Karpas-422 (cell line): ENCODE results near the gene HELZ. TPM values are rescaled to one million over a fixed set of nuclear protein-coding genes. Genes with fewer than 3 reads are reported as not detected.
A peak's percentile ranks its signal among the peaks of the same experiment; 100 is the strongest.
"Not testable (repeated sequence)": the region's sequence is repeated elsewhere in the genome, so short reads cannot be mapped to it uniquely, and the experiment has no call there.

Experiments used
- DNase-seq: peaks from one replicate; pipeline ENCODE4 v3.0.0-alpha.2; 2015
- H2AFZ ChIP-seq: fragments of 200-600 bp; sonication (generic); 2 replicates; pipeline ENCODE4 v1.6.1; 2014; ENCODE audit warnings: antibody characterized with exemption, low read length, mixed read lengths
- H3K27ac ChIP-seq: fragments of 200-600 bp; sonication (generic); 2 replicates; pipeline ENCODE4 v1.5.1; 2014; ENCODE audit warnings: mild to moderate bottlenecking, low read length, moderate library complexity
- H3K27me3 ChIP-seq: fragments of 200-600 bp; sonication (generic); 2 replicates; pipeline ENCODE4 v1.6.1; 2014; ENCODE audit warnings: low read length, mixed read lengths
- H3K36me3 ChIP-seq: fragments of 200-600 bp; sonication (generic); 2 replicates; pipeline ENCODE4 v1.6.1; 2014; ENCODE audit warnings: low read length, mixed read lengths; ENCODE audit not compliant: insufficient read depth
- H3K4me1 ChIP-seq: fragments of 200-600 bp; sonication (generic); 2 replicates; pipeline ENCODE4 v1.6.1; 2014; ENCODE audit warnings: mild to moderate bottlenecking, low read length, mixed read lengths
- H3K4me2 ChIP-seq: fragments of 200-600 bp; sonication (generic); 2 replicates; pipeline ENCODE4 v1.6.1; 2014; ENCODE audit warnings: low read length, low read depth, mild to moderate bottlenecking; ENCODE audit not compliant: poor library complexity, severe bottlenecking
- H3K4me3 ChIP-seq: fragments of 200-600 bp; sonication (generic); 2 replicates; pipeline ENCODE4 v1.5.1; 2014; ENCODE audit warnings: mild to moderate bottlenecking, antibody characterized with exemption, low read length, mixed read lengths
- H3K79me2 ChIP-seq: fragments of 200-600 bp; sonication (generic); 2 replicates; pipeline ENCODE4 v1.6.1; 2014; ENCODE audit warnings: mild to moderate bottlenecking, low read length, mixed read lengths
- H3K9ac ChIP-seq: fragments of 200-600 bp; sonication (generic); 2 replicates; pipeline ENCODE4 v1.6.0; 2014; ENCODE audit warnings: low read length
- H3K9me2 ChIP-seq: fragments of 200-600 bp; sonication (generic), shearing (Covaris generic); replicated peaks from 2 replicates; pipeline ENCODE4 v1.6.0; 2014; ENCODE audit warnings: mild to moderate bottlenecking, low read length, moderate library complexity; ENCODE audit not compliant: insufficient read depth
- H3K9me3 ChIP-seq: fragments of 300-700, 200-600 bp; sonication (generic); 2 replicates; pipeline ENCODE4 v1.6.1; 2014; ENCODE audit warnings: low read length, mixed read lengths
- H4K20me1 ChIP-seq: fragments of 200-600 bp; sonication (generic); 2 replicates; pipeline ENCODE4 v1.6.1; 2014; ENCODE audit warnings: mild to moderate bottlenecking, antibody characterized with exemption, low read length, low read depth; ENCODE audit not compliant: insufficient read depth
- total RNA-seq: library from RNA; depleted of rRNA; stranded (reverse); fragments of >200 nt; shearing (Covaris generic); gene quantifications from 2 replicates; pipeline ENCODE4 v1.2.3, GENCODE V29; 2014; ENCODE audit warnings: low replicate concordance

The HELZ gene
- total RNA-seq, 1 experiment from 2014 or later, result 77.9 TPM

DNA sequence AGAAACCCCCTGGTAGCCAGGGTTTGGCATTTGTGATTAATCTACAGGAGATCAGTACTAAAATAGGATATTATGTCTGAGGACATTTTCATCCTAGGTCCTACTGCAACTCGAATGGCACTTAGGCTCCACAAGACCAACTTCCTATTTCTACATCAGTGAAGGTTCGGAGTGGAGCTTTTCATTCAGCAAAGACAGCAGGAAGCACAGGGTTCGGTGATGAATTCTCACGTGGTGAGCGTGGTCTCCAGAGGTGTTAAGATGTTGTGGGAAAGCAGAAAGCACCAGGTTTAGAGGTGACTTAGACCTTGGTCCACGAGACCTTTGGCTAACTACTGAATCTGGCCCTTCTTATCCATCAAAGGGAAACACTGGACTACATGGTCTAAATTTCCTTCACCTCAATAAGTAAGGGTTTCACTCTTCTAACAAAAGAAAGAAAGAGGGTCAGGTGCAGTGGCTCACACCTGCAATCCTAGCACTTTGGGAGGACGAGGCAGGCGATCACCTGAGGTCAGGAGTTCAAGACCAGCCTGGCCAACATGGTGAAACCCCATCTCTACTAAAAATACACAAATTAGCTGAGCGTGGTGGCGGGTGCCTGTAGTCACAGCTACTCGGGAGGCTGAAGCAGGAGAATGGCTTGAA lies 13.9 kb upstream of the HELZ start:
- Histone ChIP-seq H4K20me1 (no peaks in the 10 kb centered on the region), H3K9me3 (no peaks in the 10 kb centered on the region), H3K9ac (no peak overlapping the region), H3K27ac (no peak overlapping the region), H3K79me2 (no peaks in the 10 kb centered on the region), H3K36me3 (no peaks in the 10 kb centered on the region), H3K9me2 (no peaks in the 10 kb centered on the region), H3K4me3 (no peak overlapping the region), H3K4me1 (no peaks in the 10 kb centered on the region), H3K27me3 (no peaks in the 10 kb centered on the region), H2AFZ (no peak overlapping the region), H3K4me2 (no peak overlapping the region)
- no peak for DNase-seq

DNA sequence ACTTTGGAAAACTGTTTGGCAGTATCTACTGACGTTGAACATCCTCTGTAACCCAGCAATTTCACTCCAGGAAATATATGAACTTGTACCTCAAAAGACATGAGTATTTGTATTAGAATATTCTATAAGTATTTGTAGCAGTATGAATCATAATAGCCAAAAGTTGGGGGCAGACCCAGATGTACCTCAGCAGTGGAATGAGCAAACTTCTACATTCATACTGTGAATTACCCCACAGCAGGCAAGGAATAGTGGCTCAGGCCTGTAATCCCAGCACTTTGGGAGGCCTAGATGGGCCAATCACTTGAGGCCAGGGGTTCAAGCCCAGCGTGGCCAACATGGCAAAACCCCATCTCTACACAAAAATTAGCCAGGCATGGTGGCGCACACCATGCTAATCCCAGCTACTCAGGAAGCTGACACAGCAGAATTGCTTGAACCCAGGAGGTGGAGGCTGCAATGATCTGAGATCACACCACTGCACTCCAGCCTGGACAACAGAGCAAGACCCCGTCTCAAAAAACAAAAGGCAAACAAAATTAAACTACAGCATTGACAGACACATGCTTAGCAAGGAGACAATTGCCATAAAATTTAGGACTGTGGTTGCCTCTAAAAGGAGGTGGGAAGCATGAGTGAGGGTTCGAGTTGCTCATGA lies 11.2 kb upstream of the HELZ start:
- H2AFZ ChIP-seq, result no peak overlapping the region
- H3K27ac ChIP-seq, result no peak overlapping the region
- H3K4me2 ChIP-seq, result no peak overlapping the region
- H3K9me2 ChIP-seq, result no peaks in the 10 kb centered on the region
- H3K4me1 ChIP-seq, result no peaks in the 10 kb centered on the region
- no peak overlapping the region for H3K9ac ChIP-seq
- no peaks in the 10 kb centered on the region for H3K79me2 ChIP-seq
- no peaks in the 10 kb centered on the region for H3K9me3 ChIP-seq
- no peak overlapping the region for H3K4me3 ChIP-seq
- no peak for DNase-seq
- H3K36me3 ChIP-seq, result no peaks in the 10 kb centered on the region
- no peaks in the 10 kb centered on the region for H3K27me3 ChIP-seq
- H4K20me1 ChIP-seq, result no peaks in the 10 kb centered on the region

DNA sequence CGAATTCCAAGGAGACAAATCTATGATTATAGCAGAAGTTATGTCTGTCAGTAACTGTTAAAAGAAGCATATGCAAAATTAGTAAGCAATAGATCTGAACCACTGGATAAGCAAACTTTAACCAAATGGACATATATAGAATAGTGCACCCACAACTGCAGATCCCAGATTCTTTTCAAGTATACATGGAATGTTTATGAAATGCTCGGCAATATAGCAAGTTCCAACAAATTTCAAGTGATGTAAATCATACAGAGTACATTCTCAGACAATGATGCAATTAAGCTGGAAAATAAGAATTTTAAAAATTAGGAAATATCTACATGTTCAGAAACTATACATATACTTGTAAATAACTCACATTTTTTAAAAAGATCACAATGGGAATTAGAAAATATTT lies 8.4 kb upstream of the HELZ start:
- Histone ChIP-seq H3K4me2 (no peak overlapping the region), H3K4me3 (no peak overlapping the region), H3K79me2 (no peaks in the 10 kb centered on the region), H4K20me1 (no peaks in the 10 kb centered on the region), H3K9ac (no peak overlapping the region), H3K9me2 (no peaks in the 10 kb centered on the region), H3K27me3 (no peaks in the 10 kb centered on the region), H3K4me1 (no peaks in the 10 kb centered on the region), H3K9me3 (no peaks in the 10 kb centered on the region), H2AFZ (no peak overlapping the region), H3K27ac (no peak overlapping the region), H3K36me3 (no peaks in the 10 kb centered on the region)
- DNase-seq, result no peak

DNA sequence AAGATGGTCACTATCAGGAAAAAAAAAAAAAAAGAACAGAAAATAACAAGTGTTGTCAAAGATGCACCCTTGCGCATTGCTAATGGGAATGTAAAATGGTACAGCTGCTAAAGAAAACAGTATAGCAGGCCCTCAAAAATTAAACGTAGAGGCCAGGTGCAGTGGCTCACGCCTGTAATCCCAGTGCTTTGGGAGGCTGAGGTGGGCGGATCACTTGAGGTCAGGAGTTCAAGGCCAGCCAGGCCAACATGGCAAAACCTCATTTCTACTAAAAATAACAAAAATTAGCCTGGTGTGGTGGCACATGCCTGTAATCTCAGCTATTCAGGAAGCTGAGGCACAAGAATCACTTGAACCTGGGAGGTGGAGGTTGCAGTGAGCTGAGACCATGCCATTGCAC lies 6.6 kb upstream of the HELZ start:
- H3K4me3 ChIP-seq, H3K4me1 ChIP-seq, H2AFZ ChIP-seq, H3K36me3 ChIP-seq, H3K27ac ChIP-seq, H3K4me2 ChIP-seq, H3K79me2 ChIP-seq, H3K9me3 ChIP-seq, H4K20me1 ChIP-seq, H3K9ac ChIP-seq, DNase-seq, H3K27me3 ChIP-seq, H3K9me2 ChIP-seq: not testable (repeated sequence)

DNA sequence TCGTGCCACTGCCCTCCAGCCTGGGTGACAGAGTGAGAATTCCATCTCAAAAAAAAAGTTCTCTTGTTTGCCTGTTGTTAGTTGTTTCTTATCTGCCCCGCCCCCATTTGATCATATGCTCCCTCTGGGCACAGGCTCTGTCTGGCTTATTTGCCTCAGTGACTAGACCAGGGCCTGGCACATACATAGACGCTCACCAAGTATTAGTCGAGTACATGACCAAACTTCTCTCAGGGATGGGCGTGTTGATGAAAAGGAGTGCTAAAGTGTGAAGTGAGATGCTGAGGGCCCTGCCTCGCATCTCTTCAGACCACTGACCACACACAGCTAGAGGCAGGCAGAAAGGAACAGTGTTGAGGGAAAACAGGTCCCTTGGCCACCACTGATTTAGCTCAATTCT lies 3.3 kb upstream of the HELZ start:
- Histone ChIP-seq H3K4me1 (peaks cover 20% of the 10 kb centered on the region), H2AFZ (no peak overlapping the region), H3K4me2 (no peak overlapping the region), H3K27me3 (no peaks in the 10 kb centered on the region), H3K9me2 (no peaks in the 10 kb centered on the region), H4K20me1 (peaks cover 13% of the 10 kb centered on the region; the same call in 1 of the 2 replicates), H3K4me3 (no peak overlapping the region), H3K27ac (no peak overlapping the region), H3K9ac (no peak overlapping the region), H3K79me2 (peaks cover 17% of the 10 kb centered on the region), H3K9me3 (no peaks in the 10 kb centered on the region), H3K36me3 (no peaks in the 10 kb centered on the region)
- DNase-seq, result no peak

DNA sequence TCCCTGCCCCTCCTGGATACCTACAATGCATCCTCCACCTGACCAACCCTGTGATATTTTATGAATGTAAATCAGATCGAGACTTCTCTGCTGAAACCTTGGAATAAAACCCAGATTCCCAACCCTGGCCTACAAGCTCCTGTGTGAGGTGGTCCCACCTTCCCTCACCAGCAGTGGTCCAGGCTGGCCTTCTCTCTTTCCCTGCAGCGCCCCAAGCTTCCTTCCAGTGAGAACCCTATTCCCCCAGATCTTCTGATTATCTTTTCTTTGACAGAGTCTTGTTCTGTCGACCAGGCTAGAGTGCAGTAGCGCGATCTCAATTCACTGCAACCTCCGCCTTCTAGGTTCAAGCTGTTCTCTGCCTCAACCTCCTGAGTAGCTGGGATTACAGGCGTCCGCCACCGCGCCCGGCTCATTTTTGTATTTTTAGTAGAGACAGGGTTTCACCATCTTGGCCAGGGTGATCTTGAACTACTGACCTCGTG lies 2.5 kb upstream of the HELZ start:
- no peak overlapping the region for H2AFZ ChIP-seq
- H3K27me3 ChIP-seq, result no peaks in the 10 kb centered on the region
- H3K4me3 ChIP-seq, result no peak overlapping the region
- no peak overlapping the region for H3K27ac ChIP-seq
- peaks cover 13% of the 10 kb centered on the region; the same call in 1 of the 2 replicates for H4K20me1 ChIP-seq
- H3K9me3 ChIP-seq, result no peaks in the 10 kb centered on the region
- peaks cover 28% of the 10 kb centered on the region for H3K4me1 ChIP-seq
- no peak overlapping the region for H3K4me2 ChIP-seq
- no peaks in the 10 kb centered on the region for H3K9me2 ChIP-seq
- no peaks in the 10 kb centered on the region for H3K36me3 ChIP-seq
- no peak for DNase-seq
- H3K9ac ChIP-seq, result no peak overlapping the region
- H3K79me2 ChIP-seq, result peaks cover 25% of the 10 kb centered on the region

DNA sequence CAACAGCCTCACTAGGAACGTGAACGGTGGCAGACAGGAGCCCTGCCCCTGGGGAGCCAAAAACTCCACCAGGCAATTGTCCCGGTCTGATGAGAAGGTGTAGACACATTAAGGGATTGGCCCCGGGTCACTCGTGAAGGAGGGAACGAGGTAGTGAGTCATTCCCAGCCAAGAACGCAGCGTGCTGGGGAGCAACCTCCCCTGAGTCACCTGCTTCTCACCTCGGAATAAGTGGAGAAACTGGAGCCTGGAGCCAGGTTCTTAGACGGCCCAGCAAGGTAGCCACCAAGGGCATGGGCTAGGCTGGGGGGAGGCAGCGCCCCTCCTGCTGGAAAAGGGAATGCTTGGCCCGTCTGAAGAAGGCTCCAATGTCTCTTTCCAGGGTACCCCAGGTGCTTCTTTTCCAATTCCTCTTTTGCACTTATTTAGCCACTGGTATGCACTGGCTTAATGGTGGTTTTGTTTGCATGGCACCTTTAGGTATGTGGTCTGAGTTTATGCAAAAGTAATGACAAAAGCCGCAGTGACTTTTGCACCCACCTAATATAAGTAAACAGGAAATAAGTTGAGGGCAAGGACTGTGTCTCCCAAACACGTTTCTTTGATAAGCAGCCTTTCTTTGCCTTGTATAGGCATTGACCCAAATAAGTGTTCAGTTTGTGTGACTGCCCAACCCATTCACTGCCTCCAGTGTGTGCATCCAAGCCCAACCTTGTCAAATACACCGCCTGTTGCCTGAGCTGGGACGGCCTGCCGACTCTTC lies 1.8 kb upstream of the HELZ start:
- 0 out of 2 replicates have a peak overlapping the region, but pooled peaks have one; percentile 94 for H3K9ac ChIP-seq
- no peak for DNase-seq
- peak overlapping the region; percentile 82 for H3K4me2 ChIP-seq
- no peak overlapping the region for H2AFZ ChIP-seq
- peaks cover 30% of the 10 kb centered on the region for H3K4me1 ChIP-seq
- no peaks in the 10 kb centered on the region for H3K27me3 ChIP-seq
- H3K79me2 ChIP-seq, result peaks cover 29% of the 10 kb centered on the region
- peaks cover 13% of the 10 kb centered on the region; the same call in 1 of the 2 replicates for H4K20me1 ChIP-seq
- no peaks in the 10 kb centered on the region for H3K9me3 ChIP-seq
- no peaks in the 10 kb centered on the region; the same call in 1 of the 2 replicates for H3K36me3 ChIP-seq
- H3K4me3 ChIP-seq, result peak overlapping the region; percentile 80; the same call in 1 of the 2 replicates
- H3K27ac ChIP-seq, result no peak overlapping the region
- H3K9me2 ChIP-seq, result no peaks in the 10 kb centered on the region

DNA sequence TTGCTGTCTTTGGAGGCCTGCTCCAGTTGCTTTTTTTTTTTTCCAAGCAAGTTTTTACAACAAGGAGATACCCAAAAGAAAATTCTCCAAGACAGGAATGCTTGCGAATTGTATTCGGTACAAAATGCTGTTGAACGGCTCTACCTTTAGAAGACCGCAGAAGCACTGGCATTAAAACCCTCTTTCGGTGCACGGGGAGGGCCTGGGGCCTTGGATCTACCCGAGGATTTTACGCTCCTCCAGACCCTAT lies 1.3 kb upstream of the HELZ start:
- H3K9me3 ChIP-seq, result no peaks in the 10 kb centered on the region
- H3K27ac ChIP-seq, result no peak overlapping the region
- H4K20me1 ChIP-seq, result peaks cover 13% of the 10 kb centered on the region; the same call in 1 of the 2 replicates
- no peaks in the 10 kb centered on the region for H3K9me2 ChIP-seq
- H3K79me2 ChIP-seq, result peaks cover 34% of the 10 kb centered on the region
- H2AFZ ChIP-seq, result no peak overlapping the region
- peaks cover 35% of the 10 kb centered on the region for H3K4me1 ChIP-seq
- peak overlapping the region; percentile 94 for H3K9ac ChIP-seq
- DNase-seq, result no peak
- peak overlapping the region; percentile 80 for H3K4me3 ChIP-seq
- no peaks in the 10 kb centered on the region for H3K27me3 ChIP-seq
- H3K36me3 ChIP-seq, result peaks cover 5% of the 10 kb centered on the region; the same call in 1 of the 2 replicates
- H3K4me2 ChIP-seq, result peak overlapping the region; percentile 82
